KMS-11 (cell line): ENCODE measurements around the gene C17orf50.
"Not testable (repeated sequence)": the region's sequence is repeated elsewhere in the genome, so short reads cannot be mapped to it uniquely, and the experiment has no call there.

Experiments used
- H2AFZ ChIP-seq: fragments of 200-600 bp; sonication (generic); 2 replicates; pipeline ENCODE4 v1.6.1; 2016; ENCODE audit warnings: antibody characterized with exemption, mixed run types, low read depth
- H3K27ac ChIP-seq: fragments of 200-600 bp; sonication (generic); 2 replicates; pipeline ENCODE4 v1.6.1; 2016; ENCODE audit warnings: mild to moderate bottlenecking, mixed run types
- H3K27me3 ChIP-seq: fragments of 200-600 bp; sonication (generic); 2 replicates; pipeline ENCODE4 v1.6.1; 2017; ENCODE audit warnings: mild to moderate bottlenecking, low read depth, mixed run types, moderate library complexity; ENCODE audit not compliant: insufficient read depth
- H3K36me3 ChIP-seq: fragments of 200-600 bp; sonication (generic); 2 replicates; pipeline ENCODE4 v1.6.1; 2017; ENCODE audit warnings: mild to moderate bottlenecking, mixed run types; ENCODE audit not compliant: insufficient read depth
- H3K4me1 ChIP-seq: fragments of 200-600 bp; sonication (generic); 2 replicates; pipeline ENCODE4 v1.6.1; 2016; ENCODE audit warnings: mild to moderate bottlenecking, low read depth, mixed run types; ENCODE audit not compliant: poor library complexity, severe bottlenecking
- H3K4me2 ChIP-seq: fragments of 200-600 bp; sonication (generic); 2 replicates; pipeline ENCODE4 v1.7.0; 2016; ENCODE audit warnings: mild to moderate bottlenecking, mixed run types
- H3K4me3 ChIP-seq: fragments of 200-600 bp; sonication (generic); IDR thresholded peaks from 2 replicates; pipeline ENCODE4 v1.6.1; 2017; ENCODE audit warnings: low read depth, low read length, mixed read lengths; ENCODE audit not compliant: insufficient read depth
- H3K79me2 ChIP-seq: fragments of 200-600 bp; sonication (generic); 2 replicates; pipeline ENCODE4 v1.6.1; 2016; ENCODE audit warnings: low read depth, mixed run types; ENCODE audit not compliant: insufficient read depth
- H3K9ac ChIP-seq: fragments of 200-600 bp; sonication (generic); 2 replicates; pipeline ENCODE4 v1.6.1; 2016; ENCODE audit warnings: mild to moderate bottlenecking, mixed run types
- H4K20me1 ChIP-seq: fragments of 200-600 bp; sonication (generic); 2 replicates; pipeline ENCODE4 v1.6.1; 2016; ENCODE audit warnings: mild to moderate bottlenecking, mixed run types; ENCODE audit not compliant: insufficient read depth
- CTCF ChIP-seq: fragments of 200-600 bp; sonication (generic); conservative IDR thresholded peaks from 2 replicates; pipeline ENCODE4 v1.6.1; 2017; ENCODE audit warnings: low read depth, mild to moderate bottlenecking, antibody characterized with exemption, low read length, moderate library complexity, mixed read lengths

C17orf50 gene

GRCh38 chr17:35749560-35750412, 10.9 kb upstream of the C17orf50 start:
- H3K4me1 ChIP-seq, result no peaks in the 10 kb centered on the region
- H3K36me3 ChIP-seq, result no peaks in the 10 kb centered on the region
- no peak overlapping the region for H3K4me2 ChIP-seq
- H3K4me3 ChIP-seq, result no peak overlapping the region
- H3K79me2 ChIP-seq, result no peaks in the 10 kb centered on the region
- H3K27ac ChIP-seq, result no peak overlapping the region
- TF ChIP-seq CTCF, result no peak
- no peak overlapping the region for H2AFZ ChIP-seq
- peaks cover 11% of the 10 kb centered on the region; the same call in 1 of the 2 replicates for H3K27me3 ChIP-seq
- H3K9ac ChIP-seq, result no peak overlapping the region
- H4K20me1 ChIP-seq, result no peaks in the 10 kb centered on the region

DNA sequence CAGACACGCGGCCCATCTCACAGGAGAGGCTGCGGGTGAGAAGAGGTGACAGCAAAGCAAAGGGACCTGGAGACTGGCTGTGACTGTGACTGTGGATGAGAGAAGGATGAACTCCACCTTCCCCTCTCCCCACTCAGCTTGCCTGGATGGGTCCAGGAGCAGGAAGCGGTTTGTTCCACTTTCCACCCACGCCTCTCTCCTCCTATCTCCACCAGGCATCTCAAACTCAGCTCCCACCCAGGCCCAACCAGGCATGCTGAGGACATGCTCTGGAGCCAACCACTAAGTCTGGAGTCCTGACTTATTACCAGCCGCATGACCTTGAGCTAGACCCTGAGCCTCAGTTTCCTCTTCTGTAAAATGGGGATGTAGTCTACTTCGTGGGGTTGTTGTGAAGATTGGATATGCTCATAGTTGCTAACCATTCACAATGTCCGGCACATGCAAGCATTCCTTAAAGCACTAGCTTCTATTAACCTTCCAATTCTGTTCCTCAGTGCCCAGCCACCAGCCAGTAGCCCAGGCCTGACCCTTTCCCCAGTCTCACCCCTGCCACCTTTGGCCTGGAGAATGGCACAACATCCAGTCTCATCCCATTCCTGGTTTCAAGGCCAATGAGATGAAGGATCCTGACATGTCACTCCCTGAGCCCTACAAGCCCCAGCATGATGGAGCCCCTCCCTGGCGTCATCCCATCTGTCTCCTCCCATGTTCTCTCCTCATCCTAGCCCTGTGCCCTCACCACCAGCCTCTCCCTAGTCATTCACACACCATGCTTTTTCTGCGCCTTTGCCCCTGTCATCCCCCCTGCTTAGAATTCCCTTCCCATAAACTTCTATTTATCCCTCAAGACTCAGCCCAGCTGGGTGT, 9.9 kb upstream of the C17orf50 start:
- Histone ChIP-seq H3K27ac (no peak overlapping the region), H4K20me1 (no peaks in the 10 kb centered on the region), H3K27me3 (peaks cover 5% of the 10 kb centered on the region; the same call in 1 of the 2 replicates), H3K4me1 (no peaks in the 10 kb centered on the region), H3K4me2 (no peak overlapping the region), H3K4me3 (no peak overlapping the region), H3K9ac (no peak overlapping the region), H3K79me2 (no peaks in the 10 kb centered on the region), H3K36me3 (no peaks in the 10 kb centered on the region), H2AFZ (no peak overlapping the region)
- TF ChIP-seq CTCF, result no peak

- not testable (repeated sequence) for H3K9ac ChIP-seq, H3K36me3 ChIP-seq, H3K79me2 ChIP-seq, H3K27me3 ChIP-seq, H3K4me3 ChIP-seq, H3K4me1 ChIP-seq, H3K27ac ChIP-seq, H4K20me1 ChIP-seq, H3K4me2 ChIP-seq, H2AFZ ChIP-seq
These were observed 9.1 kb upstream of the C17orf50 start for GRCh38 chr17:35751541-35751940.

- Histone ChIP-seq H3K4me3 (no peak overlapping the region), H3K36me3 (no peaks in the 10 kb centered on the region), H3K9ac (no peak overlapping the region), H3K4me1 (no peaks in the 10 kb centered on the region), H3K27ac (no peak overlapping the region), H3K79me2 (no peaks in the 10 kb centered on the region), H2AFZ (no peak overlapping the region), H4K20me1 (no peaks in the 10 kb centered on the region), H3K4me2 (no peak overlapping the region), H3K27me3 (no peaks in the 10 kb centered on the region; the same call in 1 of the 2 replicates)
- TF ChIP-seq CTCF, result no peak
These were observed 8.2 kb upstream of the C17orf50 start for GRCh38 chr17:35752471-35752870.
